ENCODE data around the gene LRRC8E.
A peak's percentile ranks its signal among the peaks of the same experiment; 100 is the strongest.
"Not testable (repeated sequence)": the region's sequence is repeated elsewhere in the genome, so short reads cannot be mapped to it uniquely, and the experiment has no call there.

LRRC8E gene

GRCh38 chr19:7853770-7854128, 34.6 kb upstream of the LRRC8E start:
- DNase-seq = no peak

- DNase-seq = no peak
Observed at GRCh38 chr19:7855426-7856108, 32.7 kb upstream of the LRRC8E start.

- no peak for DNase-seq
Observed at GRCh38 chr19:7856109-7856591, 32.2 kb upstream of the LRRC8E start.

- DNase-seq = no peak
Observed at GRCh38 chr19:7856679-7857663, 31.3 kb upstream of the LRRC8E start.

- no peak for DNase-seq
Observed at GRCh38 chr19:7857727-7858108, 30.6 kb upstream of the LRRC8E start.

- no peak for DNase-seq
Observed at GRCh38 chr19:7858109-7858770, 30.1 kb upstream of the LRRC8E start.

- DNase-seq = not testable (repeated sequence)
Observed at GRCh38 chr19:7859087-7859486, 29.2 kb upstream of the LRRC8E start.

- DNase-seq = no peak
Observed at GRCh38 chr19:7859831-7860713, 28.2 kb upstream of the LRRC8E start.

GRCh38 chr19:7860714-7861618, 27.3 kb upstream of the LRRC8E start:
- DNase-seq = peak in 50 of 58 donors; percentile 12 to 89 (median 59)

- DNase-seq = no peak
Observed at GRCh38 chr19:7861619-7862412, 26.5 kb upstream of the LRRC8E start.

- peak in 25 of 58 donors; percentile 3 to 64 (median 35) for DNase-seq
Observed at GRCh38 chr19:7862413-7862951, 25.8 kb upstream of the LRRC8E start.

- DNase-seq = no peak
Observed at GRCh38 chr19:7863157-7863970, 24.9 kb upstream of the LRRC8E start.

GRCh38 chr19:7863971-7864689, 24.2 kb upstream of the LRRC8E start:
- no peak for DNase-seq

- no peak for DNase-seq
Observed at GRCh38 chr19:7864690-7865074, 23.6 kb upstream of the LRRC8E start.

GRCh38 chr19:7865262-7865911, 22.9 kb upstream of the LRRC8E start:
- no peak for DNase-seq

GRCh38 chr19:7866399-7867091, 21.8 kb upstream of the LRRC8E start:
- no peak for DNase-seq
